T-helper 1 cell (primary cell): ENCODE measurements around the gene S100A7A.
"Not testable (repeated sequence)": the region's sequence is repeated elsewhere in the genome, so short reads cannot be mapped to it uniquely, and the experiment has no call there.

Experiments used
- DNase-seq, 5 donors: peaks; one replicate each; pipeline ENCODE4 v3.0.0-alpha.2; 2012 to 2020

The S100A7A gene

DNA sequence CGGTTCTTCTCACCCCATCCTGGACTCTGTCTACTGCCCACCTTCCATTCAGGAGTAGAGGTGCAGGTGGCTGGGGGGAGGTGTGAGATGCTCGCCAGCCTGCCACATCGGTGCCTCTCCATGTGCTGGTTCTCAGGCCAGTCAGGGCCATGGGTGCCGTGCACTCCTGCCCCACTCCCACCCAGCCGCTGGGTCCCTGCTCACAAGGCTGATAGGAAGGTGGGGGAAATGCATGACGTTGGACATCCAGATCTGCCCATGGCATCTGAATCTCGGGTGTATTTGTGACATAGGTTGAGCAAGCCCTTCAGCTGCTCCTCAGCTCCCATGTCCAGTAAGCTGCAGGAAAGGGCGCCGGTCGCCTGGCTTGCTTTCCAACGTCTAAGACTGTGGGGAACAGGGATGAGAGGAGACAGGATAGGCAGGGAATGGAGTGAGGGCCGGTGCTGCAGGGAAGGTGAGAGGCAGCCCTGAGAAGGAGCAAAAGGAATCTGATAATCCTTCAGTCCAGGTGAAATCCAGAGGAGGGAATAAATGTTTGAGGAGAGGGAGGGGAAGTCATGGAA is 11.8 kb downstream of the S100A7A start:
- DNase-seq = no peak

DNA sequence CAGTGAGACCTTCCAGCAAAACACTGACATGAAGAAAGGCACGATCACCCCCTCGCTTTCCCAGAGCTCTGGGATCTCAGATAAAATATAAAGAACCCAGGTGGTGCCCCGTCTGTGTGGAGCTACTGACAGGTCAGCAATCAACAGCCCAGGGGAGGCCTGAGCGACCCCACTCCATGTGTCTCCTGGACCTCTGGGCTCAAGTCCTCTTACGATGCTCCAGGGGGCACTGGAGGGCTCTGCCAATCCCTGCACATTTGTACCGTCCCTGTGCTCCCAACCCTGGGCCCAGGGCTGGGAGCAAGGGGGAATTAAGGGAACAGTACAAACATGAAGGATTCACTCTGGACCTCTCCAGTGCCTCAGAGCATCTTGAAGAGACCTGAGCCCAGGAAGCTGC is 12.5 kb downstream of the S100A7A start:
- DNase-seq = no peak

DNA sequence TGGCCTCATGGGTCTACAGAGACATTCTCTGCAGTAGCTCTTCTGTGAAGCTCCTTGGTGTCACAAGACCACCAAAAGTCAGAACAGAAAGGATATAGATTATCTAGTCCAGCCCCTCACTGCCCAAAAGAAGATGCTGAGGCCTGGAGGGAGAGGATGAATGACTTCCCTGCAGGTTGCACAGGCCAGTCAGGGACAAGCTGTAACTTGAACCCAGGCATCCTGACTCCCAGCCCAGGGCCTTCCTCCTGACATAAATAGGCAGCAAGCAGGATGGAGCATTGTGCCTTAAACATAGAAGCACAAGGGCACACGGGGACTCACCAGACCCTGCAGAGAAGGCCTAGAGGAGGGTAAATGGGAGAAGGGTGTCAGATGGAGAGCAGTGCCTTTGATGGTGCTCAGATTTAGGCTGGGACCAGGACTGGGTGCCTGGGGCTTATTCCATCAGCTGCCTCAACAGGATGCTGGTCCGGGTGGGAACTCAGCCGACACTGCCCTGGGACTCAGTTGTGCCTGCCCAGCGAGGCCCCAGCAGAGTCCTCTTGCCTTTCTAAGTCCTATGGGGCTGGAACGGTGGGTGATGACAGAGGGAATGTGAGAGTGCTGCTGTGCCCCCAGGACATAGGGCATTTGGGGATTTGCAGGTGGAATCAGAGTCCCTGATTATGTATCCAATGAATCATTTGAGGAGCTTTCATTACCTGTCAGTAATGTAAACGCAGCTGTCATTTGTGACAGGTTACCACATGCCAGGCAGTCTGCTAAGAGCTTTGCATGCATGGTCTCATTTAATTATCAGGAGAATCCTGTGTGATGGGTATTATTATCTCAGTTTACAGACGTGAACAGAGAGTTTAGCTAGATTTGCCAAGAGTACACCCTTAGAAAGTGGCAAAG is 13.2 kb downstream of the S100A7A start:
- DNase-seq = no peak

DNA sequence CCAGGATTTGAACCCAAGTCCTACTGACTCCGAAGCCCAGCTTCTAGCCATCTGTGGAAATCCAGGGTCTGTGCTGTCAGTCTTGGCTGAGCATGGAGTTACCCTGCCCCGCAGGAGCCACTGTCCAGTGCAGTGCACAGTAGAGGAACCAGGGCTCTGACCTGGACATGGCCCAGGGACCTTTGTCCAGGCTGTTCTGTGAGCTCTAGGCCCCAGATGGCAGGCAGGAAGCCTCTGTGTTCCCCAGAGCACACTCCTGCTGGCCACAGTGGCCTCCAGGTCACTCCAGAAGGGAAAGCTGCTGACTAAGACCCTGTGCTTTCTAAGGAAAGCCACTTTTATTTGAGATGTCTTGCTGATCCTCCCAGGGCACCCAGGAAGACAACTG is 13.8 kb downstream of the S100A7A start:
- no peak for DNase-seq

DNA sequence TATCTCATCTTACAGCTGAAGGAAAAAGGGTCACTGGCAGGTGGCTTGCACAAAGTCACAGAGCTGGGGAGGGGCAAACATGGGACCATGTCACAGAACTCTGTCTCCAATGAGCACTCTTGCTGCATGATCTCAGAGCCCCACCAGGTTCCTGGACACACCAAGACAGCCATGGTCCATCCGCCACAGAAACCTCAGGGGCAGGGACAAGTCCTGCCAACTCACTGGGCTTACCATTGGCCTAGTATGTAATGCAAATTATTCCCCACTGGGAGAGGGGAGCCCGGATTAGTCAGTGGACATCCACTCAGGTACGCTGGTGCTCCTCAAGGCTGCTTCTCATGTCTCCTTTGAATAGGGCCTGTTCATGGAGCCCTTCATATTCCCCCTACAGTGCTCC is 14.2 kb downstream of the S100A7A start:
- DNase-seq = no peak

DNA sequence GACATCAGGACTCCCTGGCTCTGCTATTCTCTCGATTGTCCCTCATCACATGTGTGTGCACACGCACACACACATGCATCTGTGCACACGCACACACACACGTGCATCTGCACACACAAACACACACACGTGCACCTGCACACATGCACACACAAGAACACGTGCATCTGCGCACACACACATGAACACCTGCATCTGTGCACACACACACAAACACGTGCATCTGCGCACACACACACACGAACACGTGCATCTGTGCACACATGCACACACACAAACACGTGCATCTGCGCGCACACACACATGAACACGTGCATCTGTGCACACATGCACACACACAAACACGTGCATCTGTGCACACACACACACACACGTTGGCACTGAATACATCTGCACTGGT is 14.7 kb downstream of the S100A7A start:
- no peak for DNase-seq

DNA sequence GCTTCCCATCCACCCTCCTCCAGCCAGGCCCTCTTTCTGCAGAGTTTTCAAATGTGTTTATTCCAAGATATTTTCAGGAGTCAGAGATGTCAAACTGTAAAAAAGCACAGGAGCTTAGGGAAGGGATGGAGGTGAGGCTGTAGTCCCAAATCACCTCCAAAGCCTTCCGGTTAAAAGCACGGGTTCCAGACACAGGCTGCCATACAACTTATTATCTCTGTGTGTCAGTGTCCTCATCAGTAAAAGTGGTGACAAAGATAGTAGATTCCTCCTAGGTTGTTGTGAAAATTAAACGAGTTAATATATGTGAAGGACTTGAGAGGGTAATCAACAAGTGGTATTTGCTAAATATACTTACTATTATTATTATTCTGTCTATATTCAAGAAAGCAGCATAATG is 15.1 kb downstream of the S100A7A start:
- DNase-seq = no peak

DNA sequence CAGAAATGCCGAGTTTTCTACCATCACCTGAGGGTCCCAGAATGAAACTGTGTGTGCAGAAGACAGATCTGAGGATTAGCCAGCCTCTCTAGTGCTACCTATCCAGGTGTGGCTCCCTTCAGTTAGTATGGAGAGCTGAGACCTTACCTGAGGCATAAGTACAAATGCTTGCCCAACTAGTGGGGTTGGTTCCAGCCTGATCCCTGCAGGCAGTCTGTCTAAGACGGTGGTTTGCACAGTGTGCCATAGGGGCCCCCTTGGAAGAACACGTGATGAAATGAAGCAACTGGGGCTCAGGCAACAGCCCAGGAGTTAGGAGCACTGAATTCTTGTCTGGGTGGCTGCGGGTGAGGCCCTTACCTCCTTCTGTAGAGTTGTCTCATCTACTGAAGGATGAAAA is 15.6 kb downstream of the S100A7A start:
- no peak for DNase-seq

DNA sequence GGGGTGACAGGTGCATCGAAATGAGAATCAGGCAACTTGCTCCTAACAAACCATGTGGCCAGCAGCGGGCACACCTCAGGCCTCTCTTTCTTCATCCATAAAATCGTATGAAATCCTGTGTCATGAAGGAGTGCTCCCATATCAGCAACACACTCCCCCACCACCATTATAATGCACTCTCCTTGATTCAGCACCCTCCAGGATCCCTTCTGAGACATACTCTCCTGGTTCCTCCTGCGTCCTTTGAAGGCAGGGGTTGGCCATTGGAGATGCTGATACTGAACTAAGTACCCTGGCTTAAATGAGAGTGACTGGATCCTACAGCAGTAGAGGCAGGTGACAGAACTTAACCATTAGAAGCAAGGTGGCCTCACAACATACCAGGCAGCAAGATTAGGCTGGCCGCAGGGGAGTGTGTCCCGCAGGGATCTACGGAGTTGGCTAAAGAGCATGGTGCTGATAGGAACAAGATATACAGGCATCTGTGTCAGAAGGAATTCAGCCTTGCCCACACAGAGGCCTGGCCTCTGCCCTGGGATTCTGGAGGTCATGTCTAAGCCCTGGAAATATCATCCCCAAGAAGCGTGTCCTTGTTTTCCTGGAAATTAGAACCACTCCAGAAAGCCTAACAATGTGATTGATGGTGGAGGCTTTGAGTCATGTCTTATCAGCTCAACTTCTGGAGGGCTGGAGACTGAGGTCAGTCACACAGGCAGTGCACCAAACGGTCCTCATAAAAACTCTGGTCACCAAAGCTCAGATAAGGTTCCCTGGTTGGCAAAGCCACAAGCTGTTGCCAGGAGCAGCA is 16.8 kb downstream of the S100A7A start:
- no peak for DNase-seq

DNA sequence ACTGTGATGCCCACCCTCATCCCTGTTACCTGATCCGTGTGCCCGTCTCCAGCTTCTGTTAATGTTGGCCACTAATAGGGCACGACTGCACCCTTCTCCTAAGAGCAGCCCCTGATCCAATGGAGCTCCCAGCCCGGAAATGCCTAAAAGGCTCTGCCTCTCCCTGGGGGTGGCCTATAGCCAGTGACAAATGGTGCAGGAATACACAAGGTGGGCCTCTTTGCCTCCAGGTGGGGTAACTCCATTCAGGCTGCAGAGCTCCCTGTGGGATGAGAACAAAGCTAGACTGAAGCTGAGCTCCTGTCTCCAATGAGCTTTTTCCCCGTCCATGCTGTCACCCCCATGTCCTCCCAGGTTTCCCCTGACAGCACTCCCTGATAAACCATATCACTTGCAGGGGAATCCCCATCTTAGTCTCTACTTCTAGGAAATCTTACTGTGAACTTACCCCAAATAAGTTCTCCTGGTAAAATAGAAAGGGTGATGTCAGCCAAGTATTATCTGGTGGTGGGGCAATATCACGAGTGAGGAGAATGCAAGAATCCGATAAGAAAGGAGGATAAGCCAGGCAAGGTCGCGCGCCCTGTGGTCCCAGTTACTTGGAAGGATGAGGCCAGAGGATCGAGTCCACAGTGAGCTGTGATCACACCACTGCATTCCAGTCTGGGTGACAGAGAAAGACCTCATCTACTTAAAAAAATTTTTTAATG is 18.6 kb downstream of the S100A7A start:
- no peak for DNase-seq

DNA sequence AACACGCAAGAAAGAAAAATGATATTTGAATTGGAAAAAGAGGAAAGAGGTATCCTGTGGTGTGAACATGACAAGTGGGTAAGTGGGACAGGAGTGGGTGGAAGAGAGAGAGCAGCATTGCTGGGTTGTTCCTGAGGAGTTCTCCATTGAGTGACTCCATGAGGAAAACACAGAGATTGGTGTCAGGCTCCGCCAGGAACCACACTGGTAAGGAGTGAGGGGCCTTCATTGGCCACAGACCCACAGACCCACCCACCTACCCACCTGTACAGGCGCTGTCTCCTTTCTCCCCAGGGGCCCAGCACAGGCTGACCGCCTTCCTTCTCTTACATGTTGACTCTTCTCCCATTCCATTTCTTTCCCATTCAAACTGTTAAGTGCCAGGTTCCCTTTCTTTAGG is 20.9 kb downstream of the S100A7A start:
- DNase-seq = no peak

DNA sequence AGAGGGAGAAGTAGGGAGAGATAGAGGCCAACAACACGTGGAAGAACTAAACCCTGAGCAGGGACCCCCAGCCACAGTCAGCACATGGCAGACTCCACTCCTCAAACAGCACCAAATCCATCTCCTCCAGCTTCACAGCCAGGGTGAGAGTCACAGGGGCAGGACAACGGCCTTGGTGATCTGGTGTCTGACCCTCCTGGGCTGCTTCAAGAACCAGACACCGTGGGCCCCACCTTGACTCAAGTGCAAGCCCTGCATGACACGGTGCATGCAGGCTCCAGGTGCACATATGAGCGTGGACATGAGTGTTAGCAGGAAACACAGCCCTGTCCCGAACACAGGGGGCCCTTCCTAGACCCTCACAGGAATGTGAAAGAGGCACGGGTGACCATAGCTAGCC is 22.3 kb downstream of the S100A7A start:
- DNase-seq = no peak

DNA sequence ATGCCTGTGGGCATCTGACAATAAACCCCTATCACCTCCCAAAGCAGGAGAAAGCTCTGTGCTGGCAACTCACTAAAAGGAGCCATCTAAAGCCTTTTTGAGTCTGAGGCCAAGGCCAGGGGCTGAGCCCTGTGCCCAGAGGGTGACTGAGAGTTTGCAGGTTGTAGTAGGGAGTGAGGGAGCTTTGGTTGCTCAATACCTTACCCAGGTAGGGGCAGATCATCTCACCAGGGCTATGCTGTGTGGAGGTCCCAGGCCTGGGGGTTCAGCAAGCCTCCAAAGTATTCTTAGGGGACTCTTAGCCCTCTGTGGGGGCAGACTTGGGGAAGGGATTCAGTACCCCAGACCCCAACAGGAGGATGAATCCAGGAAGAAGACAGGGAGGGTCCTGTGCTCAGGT is 23.0 kb downstream of the S100A7A start:
- DNase-seq = no peak

DNA sequence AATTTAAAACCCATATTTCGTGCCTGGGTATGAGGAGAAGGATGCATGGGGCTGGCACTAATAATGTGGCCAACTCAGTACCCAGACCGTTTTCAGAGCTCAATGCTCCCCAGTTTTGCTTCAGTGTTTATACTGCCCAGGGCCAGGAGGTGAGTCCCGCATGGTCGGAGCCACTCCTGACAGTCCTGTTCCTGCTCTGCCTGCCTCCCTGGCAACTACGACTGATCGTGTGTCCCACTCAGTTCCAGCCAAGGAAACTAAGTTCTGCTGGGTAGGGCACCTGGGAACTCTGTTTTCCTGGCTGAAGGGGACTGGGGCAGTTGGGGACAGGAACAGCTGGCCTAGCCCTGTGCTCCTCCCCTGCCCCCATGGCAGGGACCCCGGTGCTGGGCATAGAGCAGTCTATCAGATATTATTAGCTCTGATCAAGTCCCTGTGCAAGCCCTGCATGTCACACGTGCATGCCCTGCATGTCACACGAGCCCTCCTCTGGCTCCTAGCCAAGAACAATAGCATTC is 25.0 kb downstream of the S100A7A start:
- no peak for DNase-seq

DNA sequence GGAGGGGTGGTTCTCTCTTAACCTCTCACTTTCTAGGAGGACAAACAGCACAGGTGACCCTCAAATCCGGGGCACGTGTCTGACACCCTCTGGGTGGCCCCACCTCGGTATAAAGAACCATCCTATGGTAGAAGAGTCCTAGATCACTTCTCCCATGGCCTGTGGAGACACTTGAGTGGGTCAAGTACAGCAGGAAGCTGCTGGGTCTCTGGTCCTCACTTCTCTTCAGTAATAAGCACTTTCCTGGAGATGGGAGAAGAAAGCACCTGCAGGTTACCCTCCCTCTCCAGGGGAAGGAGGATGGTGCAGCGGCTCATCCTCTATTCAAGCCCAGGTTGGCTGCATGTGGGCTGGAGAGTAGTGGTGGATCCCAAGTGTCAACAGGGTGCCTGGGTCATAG is 27.2 kb downstream of the S100A7A start:
- DNase-seq = no peak

DNA sequence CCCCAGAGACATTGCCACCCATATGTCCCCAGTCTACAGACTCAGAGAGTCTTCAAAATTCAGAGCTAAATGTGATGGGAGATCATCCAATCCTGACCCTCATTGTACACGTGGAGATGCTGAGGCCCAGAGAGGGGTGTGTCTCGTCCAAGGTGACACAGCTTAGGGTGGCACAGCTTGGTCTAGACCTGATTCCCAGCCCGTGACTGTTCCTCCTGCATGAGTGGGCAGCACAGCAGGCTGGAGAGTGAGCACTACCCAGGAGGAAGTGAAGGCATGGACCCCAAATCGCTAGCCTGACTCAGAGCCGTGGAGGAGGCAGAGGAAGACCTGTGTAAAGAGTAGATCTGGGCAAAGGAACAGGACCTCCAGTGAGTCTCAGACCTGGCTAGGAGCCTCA is 27.8 kb downstream of the S100A7A start:
- DNase-seq = no peak

DNA sequence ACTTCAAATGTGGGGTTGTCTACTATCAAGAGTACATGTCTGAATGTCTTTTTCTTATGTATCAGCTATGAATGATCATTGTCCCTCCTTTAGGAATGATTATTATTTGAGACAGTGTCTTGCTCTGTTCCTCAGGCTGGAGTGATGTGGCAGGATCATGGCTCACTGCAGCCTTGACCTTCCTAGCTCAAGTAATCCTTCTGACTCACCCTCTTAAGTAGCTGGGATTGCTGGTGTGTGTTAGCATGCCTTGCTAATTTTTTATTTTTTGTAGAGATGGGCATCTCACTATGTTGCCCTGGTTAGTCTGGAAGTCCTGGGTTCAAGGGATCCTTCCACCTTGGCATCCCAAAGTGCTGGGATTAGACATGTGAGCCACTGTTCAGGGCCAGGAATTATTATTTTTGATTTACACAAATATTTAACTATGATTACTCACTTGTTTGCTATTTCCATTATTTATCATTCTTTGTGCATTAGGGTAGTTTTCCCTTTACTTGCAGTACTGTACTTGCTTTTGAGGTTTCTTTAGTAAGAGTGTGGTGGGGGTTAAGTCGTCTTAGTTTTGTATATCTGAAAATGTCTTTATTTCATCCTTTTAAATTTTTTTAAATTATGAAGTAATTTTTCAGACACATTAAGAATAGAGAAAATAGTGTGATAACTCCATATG is 31.3 kb downstream of the S100A7A start:
- no peak for DNase-seq

DNA sequence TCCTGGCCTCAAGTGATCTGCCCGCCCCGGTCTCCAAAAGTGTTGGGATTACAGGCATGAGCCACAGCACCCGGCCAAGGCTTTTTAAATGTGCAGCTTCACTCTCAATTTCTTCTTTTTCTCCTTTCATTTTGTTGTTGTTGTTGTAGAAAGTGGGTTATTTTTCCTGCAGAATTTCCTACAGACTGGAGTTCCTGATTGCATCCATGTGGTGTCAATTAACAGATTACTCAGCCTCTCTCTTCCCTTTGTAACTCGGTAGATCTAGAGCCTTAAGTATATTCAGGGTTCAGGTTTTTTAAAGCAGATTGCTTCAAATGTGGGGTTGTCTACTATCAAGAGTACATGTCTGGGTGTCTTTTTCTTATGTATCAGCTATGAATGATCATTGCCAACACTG is 32.5 kb downstream of the S100A7A start:
- not testable (repeated sequence) for DNase-seq

DNA sequence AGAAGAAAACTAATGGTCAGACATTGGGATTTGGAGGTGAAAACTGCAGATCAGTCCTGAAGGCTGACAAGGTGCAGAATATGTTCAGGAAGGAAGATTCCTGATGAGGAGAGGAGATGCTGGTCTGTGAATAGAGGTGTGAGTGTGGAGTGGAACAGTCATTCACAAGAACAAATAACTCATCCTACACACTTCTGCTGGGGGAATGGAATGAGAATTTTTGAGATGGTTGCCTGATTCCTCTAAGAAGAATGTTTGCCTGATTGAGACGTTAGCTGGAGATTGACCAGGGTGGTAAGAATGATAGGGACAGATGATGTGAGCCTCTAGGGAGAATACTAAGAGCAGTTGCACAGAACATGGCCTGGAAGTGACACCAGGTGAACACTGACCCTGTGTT is 40.1 kb downstream of the S100A7A start:
- no peak for DNase-seq

DNA sequence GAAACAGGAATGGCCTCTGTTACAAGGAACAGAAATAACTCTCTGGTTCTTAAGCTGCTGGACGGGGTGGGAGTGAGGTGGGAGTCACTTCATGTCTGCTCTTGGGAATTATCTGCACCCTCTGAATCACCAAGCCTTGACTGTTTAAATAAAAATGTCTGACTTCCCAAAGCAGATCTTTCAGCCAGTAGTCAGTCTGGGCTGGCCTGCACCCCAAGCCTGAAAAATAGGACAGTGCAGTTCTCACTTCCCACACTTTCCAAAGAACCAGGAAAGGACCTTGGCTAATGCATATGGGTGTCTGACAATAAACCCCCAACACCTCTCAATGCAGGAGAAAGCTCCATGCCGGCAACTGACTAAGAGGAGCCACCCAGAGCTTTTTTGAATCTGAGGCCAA is 43.3 kb downstream of the S100A7A start:
- no peak for DNase-seq

DNA sequence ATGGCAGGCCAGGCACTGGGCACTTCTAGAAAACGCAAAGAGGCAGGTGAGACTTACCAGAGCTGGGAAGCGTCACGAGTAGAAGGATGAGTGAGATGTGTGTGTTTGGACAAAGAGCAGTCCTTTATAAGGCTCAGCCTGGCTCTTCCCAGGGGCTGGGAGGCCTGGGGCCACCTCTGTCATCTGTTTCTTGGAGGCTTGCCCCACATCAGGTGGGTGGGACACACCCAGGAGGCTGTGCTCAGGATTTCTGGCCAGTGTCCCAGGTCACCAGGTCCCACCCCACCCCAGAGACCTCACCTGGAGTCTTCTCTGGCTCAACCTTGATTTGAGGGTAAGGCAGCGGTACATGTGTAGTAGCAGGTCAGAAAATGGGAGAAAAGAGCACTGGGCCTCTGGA is 44.2 kb downstream of the S100A7A start, which contains the start of gene S100A7:
S100A7 (minus strand) TSS at position 101 of the 400 bp plus-strand sequence. CDS start 1,638 bp downstream, outside the sequence.
- DNase-seq = no peak

DNA sequence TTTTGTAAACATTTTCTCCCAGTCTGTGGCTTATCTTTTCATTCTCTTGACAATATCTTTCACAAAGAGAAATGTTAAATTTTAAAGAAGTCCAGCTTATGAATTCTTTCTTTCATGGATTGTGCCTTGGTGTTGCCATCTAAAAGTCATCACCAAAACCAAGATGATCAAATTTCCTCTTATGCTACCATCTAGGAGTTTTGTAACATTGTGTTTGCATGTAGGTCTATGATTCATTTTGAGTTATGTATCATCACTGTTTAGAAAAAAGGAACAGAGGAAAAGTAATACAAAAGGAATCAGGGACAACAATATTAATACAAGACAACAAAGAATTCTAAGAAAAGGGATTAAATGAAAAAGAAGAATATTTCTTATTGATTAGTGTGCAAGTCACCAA is 46.4 kb downstream of the S100A7A start:
- not testable (repeated sequence) for DNase-seq
